Measurements from ENCODE around the gene USP22.

USP22 gene

GRCh38 chr17:20952183-20952582, 90.6 kb downstream of the USP22 start:
- DNase-seq (ENCODE audit: low read depth in 2 of 2) = no peak
